ENCODE results near the gene CSDE1.

CSDE1 gene

GRCh38 chr1:114700036-114700600, 57.7 kb downstream of the CSDE1 start:
- no peak for DNase-seq

- no peak for DNase-seq
Observed at GRCh38 chr1:114696810-114697209, 61.0 kb downstream of the CSDE1 start.

GRCh38 chr1:114695430-114696058, 62.2 kb downstream of the CSDE1 start, which contains the start of gene AMPD1:
AMPD1 (minus strand) TSS chr1:114695546; CDS start chr1:114695471, 75 bp downstream.
- no peak for DNase-seq

DNA sequence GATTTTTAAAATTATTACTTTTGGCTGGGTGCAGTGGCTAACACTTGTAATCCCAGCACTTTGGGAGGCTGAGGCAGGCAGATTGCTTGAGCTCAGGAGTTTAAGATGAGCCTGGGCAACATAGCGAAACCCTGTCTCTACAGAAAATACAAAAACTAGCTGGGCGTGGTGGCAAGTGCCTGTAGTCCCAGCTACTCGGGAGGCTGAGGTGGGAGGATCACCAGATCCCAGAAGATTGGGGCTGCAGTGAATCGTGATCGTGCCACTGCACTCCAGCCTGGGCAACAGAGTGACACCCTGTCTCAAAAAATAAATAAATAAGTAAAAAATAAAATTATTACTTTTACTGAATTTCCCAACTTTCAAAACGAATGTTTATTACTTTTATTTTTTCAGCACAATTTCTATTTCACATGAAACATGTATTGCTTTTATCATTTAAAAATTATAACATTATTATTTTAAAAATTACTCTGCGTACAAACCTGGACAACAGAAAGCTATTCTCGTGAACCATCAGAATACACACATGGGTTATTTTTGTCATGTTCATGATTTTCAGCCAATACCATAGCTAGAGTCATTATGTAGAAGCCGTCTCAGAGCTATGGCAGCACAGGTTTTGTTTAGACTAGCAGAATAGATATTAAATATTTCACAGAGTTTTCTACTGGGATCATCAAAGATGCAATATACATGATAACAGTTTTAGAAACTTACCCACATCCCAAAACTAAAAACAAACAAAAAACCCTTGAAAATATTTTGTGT, 63.1 kb downstream of the CSDE1 start:
- no peak for DNase-seq

DNA sequence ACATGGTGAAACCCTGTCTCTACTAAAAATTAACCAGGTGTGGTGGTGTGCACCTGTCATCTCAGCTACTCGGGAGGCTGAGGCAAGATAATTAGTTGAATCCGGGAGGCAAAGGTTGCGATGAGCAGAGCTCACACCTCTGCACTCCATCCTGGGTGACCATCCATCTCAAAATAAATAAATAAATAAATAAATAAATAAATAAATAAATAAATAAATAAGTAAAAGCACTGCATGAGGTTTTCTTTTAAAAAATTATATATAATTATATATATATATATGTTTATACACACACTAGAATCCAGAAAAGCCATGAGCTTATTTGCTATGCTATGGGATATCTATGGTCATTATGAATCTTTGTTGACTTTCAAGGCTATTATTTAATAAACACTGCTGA, 64.8 kb downstream of the CSDE1 start:
- no peak for DNase-seq

GRCh38 chr1:114691061-114691460, 66.7 kb downstream of the CSDE1 start:
- DNase-seq: no peak

GRCh38 chr1:114690148-114690547, 67.6 kb downstream of the CSDE1 start:
- DNase-seq: no peak

- DNase-seq: no peak
Observed at GRCh38 chr1:114688526-114688925, 69.3 kb downstream of the CSDE1 start.

DNA sequence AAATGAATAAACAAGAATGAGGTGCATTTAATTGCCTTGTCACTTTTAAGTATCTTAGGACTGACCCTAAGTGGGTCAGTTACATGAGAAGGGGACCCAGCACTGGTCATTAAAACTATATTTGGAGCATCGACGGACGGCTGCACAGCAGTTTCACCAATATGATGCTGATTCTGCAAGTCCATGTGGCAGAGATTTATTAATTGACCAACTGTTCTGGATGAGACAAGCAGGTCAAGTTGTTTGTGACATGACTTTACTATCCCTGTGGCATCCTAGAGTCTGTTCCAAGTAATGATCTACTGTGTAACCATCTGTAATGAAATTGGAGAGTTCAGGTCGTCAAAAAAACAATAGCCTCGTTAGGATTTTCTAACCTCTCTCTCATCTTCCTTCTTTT, 71.9 kb downstream of the CSDE1 start:
- DNase-seq: no peak

DNA sequence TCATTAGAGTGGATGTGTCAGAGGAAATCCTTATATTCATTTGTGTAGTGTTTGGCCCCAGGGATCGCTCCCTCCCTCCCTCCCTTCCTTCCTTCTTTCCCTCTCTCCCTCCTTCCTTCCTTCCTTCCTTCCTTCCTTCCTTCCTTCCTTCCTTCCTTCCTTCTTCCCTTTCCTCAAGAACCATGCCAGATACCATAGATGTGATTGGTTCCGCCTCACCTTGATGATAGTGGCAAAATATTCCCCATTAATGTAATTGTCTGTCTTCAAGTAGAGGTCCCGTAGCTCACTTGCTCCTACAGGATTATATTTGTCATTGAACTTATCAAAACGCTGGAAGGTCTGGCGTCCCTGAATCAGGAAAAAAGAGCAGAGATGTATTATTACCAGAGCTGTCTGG, 80.1 kb downstream of the CSDE1 start:
- no peak for DNase-seq

GRCh38 chr1:114676115-114676514, 81.7 kb downstream of the CSDE1 start:
- DNase-seq: no peak

DNA sequence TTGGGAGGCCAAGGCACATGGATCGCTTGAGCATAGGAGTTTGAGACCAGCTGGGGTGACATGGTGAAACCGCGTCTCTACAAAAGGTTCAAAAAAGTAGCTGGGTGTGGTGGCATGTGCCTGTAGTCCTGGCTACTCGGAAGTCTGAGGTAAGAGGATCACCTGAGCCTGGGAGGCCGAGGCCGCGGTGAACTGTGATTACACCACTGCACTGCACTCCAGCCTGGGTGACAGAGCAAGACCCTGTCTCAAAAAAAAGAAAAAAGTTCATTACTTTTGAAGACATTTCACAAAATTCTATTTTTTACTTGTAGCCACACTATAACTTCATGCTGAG, 85.9 kb downstream of the CSDE1 start:
- no peak for DNase-seq

- DNase-seq: no peak
Observed at GRCh38 chr1:114671011-114671938, 86.5 kb downstream of the CSDE1 start.

GRCh38 chr1:114670083-114671010, 87.4 kb downstream of the CSDE1 start:
- peak; percentile 85 for DNase-seq

DNA sequence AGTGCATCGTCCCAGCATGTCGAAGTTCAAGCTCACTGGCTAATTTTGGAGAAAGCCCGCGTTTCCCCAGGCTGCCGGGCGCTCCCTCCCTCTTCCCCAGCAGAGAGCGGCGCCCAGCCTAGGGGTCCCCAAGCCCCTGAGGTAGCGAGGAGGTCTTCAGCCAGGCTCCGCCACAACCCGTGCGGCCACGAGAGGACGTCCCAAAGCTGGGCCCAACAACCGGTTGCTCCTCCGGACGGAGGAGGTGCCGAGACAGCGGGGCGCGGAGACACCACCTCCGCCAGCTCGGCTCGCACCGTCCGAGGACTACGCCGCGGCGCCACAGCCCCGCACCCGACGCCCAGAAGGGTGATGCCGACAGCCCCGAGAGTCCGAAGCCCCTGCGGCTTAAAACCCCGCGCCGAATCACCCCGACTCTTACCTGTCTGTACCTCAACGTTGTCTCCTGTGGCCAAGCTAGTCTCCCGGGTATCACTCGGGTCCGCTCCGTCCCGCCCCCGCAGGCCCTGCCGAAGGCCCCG, 88.2 kb downstream of the CSDE1 start, which contains the start of gene DENND2C:
Gene DENND2C (minus strand): TSS at position 488 of the 521 bp plus-strand sequence. CDS start 44,065 bp downstream, outside the sequence.
- no peak for DNase-seq

GRCh38 chr1:114668784-114669561, 88.8 kb downstream of the CSDE1 start:
- no peak for DNase-seq

GRCh38 chr1:114668373-114668772, 89.4 kb downstream of the CSDE1 start:
- DNase-seq: no peak

- DNase-seq: no peak
Observed at GRCh38 chr1:114666954-114667353, 90.8 kb downstream of the CSDE1 start.

All from stimulated activated CD4-positive, alpha-beta T cell treated with anti-CD3 and anti-CD28 coated beads, Interleukin-4, amount 100 ng/mL, for 24 hours (primary cell).